ENCODE data around the gene MESP1.

DNA sequence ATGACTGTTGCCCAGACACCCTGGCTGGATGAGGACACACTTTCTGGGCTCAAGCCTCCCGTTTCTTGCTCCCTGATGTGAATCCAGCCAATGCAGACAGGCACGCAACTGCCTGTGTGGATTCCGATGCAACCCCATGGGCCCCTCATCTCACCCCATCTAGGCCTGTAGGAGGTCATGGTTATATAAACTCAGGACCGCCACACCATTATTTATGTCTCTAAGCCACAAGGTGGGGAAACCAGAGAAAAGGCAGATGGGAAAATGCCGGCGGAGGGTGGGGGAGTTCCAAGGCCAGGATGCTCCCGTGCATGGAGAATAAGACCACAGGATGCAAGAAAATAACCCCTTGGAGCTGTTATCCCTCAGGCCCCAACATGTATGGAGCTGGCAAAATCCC lies 2.0 kb downstream of the MESP1 start:
- TF ChIP-seq, protein P1, sequence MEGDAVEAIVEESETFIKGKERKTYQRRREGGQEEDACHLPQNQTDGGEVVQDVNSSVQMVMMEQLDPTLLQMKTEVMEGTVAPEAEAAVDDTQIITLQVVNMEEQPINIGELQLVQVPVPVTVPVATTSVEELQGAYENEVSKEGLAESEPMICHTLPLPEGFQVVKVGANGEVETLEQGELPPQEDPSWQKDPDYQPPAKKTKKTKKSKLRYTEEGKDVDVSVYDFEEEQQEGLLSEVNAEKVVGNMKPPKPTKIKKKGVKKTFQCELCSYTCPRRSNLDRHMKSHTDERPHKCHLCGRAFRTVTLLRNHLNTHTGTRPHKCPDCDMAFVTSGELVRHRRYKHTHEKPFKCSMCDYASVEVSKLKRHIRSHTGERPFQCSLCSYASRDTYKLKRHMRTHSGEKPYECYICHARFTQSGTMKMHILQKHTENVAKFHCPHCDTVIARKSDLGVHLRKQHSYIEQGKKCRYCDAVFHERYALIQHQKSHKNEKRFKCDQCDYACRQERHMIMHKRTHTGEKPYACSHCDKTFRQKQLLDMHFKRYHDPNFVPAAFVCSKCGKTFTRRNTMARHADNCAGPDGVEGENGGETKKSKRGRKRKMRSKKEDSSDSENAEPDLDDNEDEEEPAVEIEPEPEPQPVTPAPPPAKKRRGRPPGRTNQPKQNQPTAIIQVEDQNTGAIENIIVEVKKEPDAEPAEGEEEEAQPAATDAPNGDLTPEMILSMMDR (conservative IDR thresholded peaks at IDR 0.05; ENCODE audit: low read depth, low read length): no peak
- TF ChIP-seq EZH2 (IDR thresholded peaks at IDR 0.05; ENCODE audit: low read length, unreplicated experiment): no peak
- no peak for TF ChIP-seq EZH2phosphoT487 (IDR thresholded peaks at IDR 0.05; ENCODE audit: borderline replicate concordance, low read length)

Measured in PC-3 (cell line).